Tongue (tissue), 2 donors: ENCODE results near the gene GIMAP5. TPM values are rescaled to one million over a fixed set of nuclear protein-coding genes. Genes with fewer than 3 reads are reported as not detected.
"Not testable (repeated sequence)": the region's sequence is repeated elsewhere in the genome, so short reads cannot be mapped to it uniquely, and the experiment has no call there.

Experiments
- DNase-seq: peaks from one replicate; pipeline ENCODE4 v3.0.0-alpha.2; 2015
- total RNA-seq: library from RNA; depleted of rRNA; stranded (reverse); fragments of >200 nt; gene quantifications from one replicate; pipeline ENCODE4 v1.2.3, GENCODE V29; 2014

GIMAP5 gene
- total RNA-seq, 1 donor from 2014 or later = 23.8 TPM

DNA sequence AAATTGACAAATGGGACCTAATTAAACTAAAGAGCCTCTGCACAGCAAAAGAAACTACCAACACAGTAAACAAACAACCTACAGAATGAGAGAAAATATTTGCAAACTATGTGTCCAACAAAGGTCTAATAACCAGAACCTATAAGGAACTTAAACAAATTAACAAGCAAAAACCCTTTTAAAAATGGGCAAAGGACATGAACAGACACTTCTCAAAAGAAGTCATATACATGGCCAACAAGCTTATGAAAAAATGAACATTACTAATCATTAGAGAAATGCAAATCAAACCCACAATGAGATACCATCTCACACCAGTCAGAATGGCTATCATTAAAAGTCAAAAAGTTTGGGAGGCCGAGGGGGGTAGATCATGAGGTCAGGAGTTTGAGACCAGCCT lies 36.9 kb downstream of the GIMAP5 start:
- DNase-seq = not testable (repeated sequence)

- DNase-seq = no peak
These were observed 41.0 kb downstream of the GIMAP5 start for GRCh38 chr7:150778014-150778737.

GRCh38 chr7:150778738-150779301 lies 41.6 kb downstream of the GIMAP5 start:
- peak; percentile 91 for DNase-seq

- DNase-seq = no peak
These were observed 43.1 kb downstream of the GIMAP5 start for GRCh38 chr7:150780292-150780691.

GRCh38 chr7:150781103-150781502 lies 43.9 kb downstream of the GIMAP5 start:
- DNase-seq = no peak

GRCh38 chr7:150781961-150782360 lies 44.7 kb downstream of the GIMAP5 start:
- DNase-seq = no peak

GRCh38 chr7:150784120-150784736 lies 47.0 kb downstream of the GIMAP5 start:
- no peak for DNase-seq

DNA sequence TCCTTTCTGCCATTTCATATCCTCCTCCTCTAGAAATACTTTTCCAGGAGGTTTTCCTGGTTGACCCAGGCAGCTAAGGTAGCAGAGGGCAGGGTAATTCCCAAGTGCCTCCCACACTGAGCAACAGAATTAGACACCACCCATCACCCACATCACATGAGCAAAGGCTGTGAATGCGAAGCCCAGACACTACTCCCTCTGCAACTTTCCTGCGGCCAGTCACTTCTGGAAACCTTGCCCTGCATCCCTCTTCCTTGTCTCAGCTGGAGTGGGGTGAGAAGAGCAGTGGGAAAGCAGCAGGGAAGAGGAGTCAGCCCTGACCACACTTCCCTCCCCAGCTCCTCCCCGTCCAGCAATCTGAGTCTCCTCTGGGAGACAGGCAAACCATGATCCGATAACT lies 47.7 kb downstream of the GIMAP5 start:
- no peak for DNase-seq

DNA sequence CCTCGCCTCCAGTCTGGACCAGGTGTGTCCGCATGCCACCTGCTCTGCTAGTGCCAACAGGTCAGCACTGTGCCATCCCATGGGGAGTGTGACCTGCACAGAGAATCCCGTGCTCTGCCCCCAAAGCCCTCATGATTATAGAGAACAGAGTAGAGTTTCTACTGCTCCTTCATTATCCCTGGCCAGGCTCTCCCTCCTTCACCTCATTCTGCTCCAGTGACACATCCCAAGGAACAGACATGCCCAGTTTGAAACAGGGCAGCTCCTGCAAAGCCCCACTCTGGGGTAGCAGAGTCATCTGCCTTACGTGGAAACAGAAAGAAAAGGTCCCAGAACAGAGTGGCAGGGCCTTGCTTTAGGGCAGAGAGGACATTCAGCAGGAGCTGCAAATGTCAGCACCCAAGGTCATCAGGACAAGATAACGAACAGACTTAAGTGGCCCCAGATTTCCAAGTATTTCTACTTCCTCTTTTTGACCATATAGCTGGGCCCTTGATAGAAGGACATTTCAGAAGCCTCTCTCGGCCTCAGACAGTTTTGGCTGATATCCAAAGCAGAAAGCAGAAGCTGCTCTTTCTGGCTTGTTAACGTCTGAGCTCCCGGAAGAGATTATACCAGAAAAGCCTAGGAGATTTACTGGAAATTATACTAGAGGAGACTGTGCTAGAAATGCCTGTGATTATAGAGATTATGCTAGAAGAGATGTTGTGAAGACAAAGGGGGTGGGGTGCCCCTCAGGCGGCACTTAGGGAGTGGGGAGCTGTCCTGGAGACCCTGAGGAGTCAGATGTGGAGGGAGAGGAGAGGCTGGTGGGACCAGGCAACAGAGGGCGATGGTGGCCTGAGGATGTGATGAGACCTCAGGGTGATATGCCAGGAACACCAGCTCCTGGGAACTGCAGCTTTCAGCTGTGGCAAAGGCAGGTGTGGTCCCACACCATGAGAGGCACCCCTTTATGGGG lies 50.4 kb downstream of the GIMAP5 start:
- DNase-seq = peak; percentile 71

DNA sequence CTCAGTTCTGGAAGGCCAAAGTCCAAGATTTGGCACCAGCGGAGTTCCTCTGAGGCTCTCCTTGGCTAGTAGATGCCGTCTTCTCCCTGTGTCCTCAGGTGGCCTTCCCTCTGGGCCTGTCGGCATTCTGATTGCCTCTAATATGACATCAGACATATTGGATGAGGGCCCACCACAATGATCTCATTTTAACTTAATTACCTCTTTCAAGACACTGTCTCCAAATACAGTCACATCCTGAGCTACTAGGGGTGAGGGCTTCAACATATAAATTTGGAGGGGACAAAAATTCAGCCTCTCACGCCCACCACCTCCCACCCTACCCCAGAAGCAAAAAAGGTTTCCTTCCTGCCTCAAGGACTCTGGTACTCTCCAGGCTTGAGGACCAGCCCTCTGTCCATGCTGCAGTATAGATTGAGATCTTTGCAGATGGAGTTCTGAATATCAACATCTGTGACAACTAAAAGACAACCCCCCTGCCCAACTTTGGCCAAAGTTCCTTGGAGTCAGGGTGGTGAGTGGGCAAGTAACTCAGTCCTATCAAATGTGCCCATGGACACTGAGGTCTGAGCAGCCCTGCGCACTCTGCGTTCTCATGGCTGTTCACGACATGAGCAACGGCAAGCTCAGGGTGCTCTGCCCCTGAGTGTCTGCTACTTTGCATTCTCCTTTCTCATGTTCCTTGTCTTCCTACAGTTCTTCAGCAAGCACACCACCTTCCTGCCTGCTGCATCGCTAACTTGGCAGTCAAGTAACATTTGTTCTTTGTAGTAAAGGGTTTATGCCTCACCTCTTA lies 51.5 kb downstream of the GIMAP5 start:
- peak; percentile 59 for DNase-seq

GRCh38 chr7:150790416-150791075 lies 53.3 kb downstream of the GIMAP5 start:
- no peak for DNase-seq

- DNase-seq = no peak
These were observed 54.1 kb downstream of the GIMAP5 start for GRCh38 chr7:150791304-150791703.

DNA sequence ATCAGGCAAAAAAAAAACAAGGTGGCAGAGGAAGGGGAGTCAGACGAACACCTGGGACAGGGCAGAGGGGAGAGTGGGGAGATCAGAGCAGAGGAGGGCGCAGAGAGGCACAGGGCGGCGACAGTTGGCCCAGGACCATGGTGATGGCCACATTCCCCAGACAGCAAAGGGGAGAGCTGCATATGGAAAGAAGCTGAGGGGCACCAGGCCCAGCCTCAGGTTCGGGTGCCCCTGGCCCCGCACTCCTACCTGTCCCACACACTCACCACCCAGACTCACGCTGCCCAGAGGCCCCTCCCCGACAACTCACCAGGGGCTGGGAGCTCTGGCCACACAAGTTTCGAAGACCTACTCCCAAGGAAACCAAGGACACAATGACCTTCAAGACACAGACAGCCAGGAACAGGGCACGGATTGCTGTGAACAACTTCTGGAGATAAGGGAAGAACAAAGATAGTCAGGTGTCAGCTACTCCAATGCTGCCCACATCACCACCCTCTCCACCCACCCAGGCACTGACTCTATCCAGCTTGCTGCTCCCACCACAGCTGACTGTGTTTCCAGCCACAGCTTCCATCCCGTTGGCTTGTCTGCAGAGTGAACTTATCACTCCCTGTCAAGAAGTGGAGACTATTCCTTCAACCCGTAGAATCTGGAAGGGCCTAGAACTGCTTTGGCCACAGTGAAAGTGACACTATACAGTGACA lies 54.7 kb downstream of the GIMAP5 start:
- no peak for DNase-seq

Other genes starting within 250 kb of the GIMAP5 start
- 8.2 TPM for gene GIMAP7, start 222.5 kb upstream of the GIMAP5 start, total RNA-seq
- gene GIMAP4, start 170.0 kb upstream of the GIMAP5 start, total RNA-seq = 42.2 TPM
- gene GIMAP6, start 105.0 kb upstream of the GIMAP5 start, total RNA-seq = 20.9 TPM
- 14.8 TPM for gene GIMAP2, start 51.7 kb upstream of the GIMAP5 start, total RNA-seq
- 3.2 TPM for gene GIMAP1, start 20.8 kb upstream of the GIMAP5 start, total RNA-seq
- gene TMEM176B, start 62.9 kb downstream of the GIMAP5 start, total RNA-seq = 27.5 TPM
- 13.6 TPM for gene TMEM176A, start 63.4 kb downstream of the GIMAP5 start, total RNA-seq
- gene AOC1, start 115.1 kb downstream of the GIMAP5 start, total RNA-seq = not detected
- gene KCNH2, start 240.9 kb downstream of the GIMAP5 start, total RNA-seq = 16.5 TPM